CD4-positive, alpha-beta T cell treated with Interleukin-15 for 1 hour (primary cell): ENCODE data around the gene PLP2.
A peak's percentile ranks its signal among the peaks of the same experiment; 100 is the strongest.
"Not testable (repeated sequence)": the region's sequence is repeated elsewhere in the genome, so short reads cannot be mapped to it uniquely, and the experiment has no call there.

Experiments
- DNase-seq: peaks from one replicate; pipeline ENCODE4 v3.0.0-alpha.2; 2020

Gene PLP2, protein sequence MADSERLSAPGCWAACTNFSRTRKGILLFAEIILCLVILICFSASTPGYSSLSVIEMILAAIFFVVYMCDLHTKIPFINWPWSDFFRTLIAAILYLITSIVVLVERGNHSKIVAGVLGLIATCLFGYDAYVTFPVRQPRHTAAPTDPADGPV

DNA sequence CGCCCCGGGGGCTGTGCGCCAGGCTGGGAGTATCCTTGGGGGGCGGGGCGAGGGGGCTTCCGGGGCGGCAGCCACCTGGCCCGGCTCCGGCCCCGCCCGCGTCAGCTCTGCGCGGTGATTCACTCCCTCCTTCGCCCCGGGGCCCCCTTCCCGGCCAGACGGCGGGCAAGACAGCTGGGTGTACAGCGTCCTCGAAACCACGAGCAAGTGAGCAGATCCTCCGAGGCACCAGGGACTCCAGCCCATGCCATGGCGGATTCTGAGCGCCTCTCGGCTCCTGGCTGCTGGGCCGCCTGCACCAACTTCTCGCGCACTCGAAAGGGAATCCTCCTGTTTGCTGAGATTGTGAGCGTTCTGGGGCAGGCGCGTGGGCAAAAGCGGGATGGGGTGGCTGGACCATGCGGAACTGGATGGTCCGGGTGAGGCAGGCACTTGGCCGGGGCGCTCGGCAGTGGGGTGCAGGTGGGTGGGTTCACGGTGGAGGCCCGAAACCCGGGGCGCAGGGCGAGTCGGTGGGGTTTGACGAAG lies at the start of gene PLP2:
Gene PLP2 (plus strand): TSS at position 147 of the 528 bp plus-strand sequence. CDS start 103 bp downstream, at position 250.
- peak; percentile 72 for DNase-seq

DNA sequence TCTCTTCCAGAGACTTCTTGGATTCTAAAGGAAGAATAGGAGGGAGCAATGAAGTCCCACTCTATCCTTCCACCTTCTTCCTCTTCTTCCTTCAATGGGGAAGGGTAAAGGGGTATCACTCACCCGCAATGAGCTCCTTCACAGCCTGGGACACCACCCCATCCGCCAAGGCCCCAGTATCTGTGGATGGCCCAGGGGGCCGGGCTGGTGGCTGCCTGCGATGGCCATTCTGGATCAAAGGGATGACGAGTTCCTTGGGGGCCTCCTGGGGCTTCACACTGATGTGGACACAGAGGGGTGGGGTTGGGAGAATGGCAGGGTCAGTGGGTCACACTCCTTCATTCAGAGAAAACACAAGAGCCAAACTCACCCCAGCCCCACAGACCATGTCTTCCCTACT lies 49.2 kb upstream of the PLP2 start:
- no peak for DNase-seq

DNA sequence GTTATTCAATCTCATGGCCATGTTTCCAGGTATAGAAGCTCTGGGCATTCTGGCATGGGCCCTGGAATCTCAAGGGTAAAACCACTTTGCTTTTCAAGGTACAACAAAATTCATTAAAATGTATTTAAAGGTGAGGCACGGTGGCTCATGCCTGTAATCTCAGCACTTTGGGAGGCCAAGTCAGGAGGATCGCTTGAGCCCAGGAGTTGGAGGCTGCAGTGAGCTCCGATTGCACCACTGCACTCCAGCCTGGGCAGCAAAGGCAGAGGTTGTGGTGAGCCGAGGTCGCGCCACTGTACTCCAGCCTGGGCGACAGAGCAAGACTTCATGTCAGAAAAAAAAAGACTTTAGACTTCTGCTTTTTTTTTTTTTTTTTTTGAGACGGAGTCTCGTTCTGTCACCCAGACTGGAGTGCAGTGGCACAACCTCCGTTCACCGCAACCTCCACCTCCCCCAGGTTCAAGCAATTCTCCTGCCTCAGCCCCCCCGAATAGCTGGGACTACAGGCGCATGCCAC lies 43.9 kb upstream of the PLP2 start:
- DNase-seq: not testable (repeated sequence)

DNA sequence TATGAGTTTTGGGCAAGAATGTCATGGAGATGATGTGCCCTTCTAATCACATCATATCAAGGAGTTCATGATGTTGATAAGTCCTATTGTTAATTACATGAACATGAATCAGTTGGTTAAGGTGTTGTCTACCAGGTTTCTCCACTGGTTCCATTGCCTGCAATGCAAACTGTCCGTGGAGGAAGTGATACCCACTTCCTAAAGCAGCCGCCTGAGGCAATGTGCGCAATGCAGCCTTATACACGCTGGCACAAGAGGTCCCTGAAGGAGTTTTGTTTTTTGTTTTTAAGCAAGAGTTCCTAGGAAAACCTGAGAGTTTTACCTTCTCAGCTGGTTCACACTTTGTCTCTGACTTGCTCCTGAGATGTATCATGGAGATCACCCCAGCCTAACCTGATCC lies 42.3 kb upstream of the PLP2 start:
- DNase-seq: no peak

DNA sequence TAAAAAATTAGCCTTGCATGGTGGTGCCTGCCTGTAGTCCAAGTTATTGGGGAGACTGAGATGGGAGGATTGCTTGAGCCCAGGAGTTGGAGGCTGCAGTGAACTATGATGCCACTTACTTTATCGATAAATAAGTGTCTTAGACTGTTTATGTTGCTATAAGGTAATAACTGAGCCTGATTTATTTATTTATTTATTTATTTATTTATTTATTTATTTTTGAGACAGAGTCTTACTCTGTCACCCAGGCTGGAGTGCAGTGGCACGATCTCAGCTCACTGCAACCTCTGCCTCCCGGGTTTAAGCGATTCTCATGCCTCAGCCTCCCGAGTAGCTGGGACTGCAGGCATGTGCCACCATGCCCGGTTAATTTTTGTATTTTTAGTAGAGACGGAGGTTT lies 39.4 kb upstream of the PLP2 start:
- not testable (repeated sequence) for DNase-seq

DNA sequence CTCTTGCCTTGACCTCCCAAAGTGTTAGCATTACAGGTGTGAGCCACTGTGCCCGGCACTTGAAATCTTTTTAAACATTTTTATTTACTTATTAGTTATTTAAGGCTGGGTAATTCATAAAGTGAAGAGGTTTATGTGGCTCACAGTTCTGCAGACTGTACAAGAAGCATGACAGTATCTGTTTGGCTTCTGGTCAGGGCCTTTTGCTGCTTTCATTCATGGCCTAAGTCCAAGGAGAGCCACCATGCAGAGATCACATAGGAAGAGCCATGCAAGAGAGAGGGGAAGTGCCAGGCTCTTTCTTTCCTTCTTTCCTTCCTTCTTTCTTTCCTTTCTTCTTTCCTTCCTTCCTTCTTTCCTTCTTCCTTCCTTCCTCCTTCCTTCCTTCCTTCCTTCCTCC lies 37.9 kb upstream of the PLP2 start:
- DNase-seq: no peak

DNA sequence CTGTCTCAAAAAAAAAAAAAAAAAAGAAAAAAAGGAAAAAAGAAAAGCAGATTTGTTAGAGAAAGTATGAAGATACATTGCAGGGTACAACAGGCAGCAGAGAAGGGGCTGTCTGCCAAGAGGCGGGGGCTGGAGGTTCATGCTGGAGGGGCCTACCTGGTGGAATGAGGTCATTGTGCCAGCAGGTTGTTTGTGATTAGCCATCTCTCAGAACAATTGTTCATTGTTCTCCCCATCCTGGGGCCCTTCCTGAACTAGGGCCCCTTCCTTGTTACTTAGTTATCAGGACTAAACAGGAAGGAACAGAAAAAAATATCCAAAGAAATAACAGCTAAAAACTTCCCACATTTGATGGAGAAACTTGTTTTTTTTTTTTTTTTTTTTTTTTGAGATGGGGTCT lies 34.2 kb upstream of the PLP2 start:
- DNase-seq: no peak

DNA sequence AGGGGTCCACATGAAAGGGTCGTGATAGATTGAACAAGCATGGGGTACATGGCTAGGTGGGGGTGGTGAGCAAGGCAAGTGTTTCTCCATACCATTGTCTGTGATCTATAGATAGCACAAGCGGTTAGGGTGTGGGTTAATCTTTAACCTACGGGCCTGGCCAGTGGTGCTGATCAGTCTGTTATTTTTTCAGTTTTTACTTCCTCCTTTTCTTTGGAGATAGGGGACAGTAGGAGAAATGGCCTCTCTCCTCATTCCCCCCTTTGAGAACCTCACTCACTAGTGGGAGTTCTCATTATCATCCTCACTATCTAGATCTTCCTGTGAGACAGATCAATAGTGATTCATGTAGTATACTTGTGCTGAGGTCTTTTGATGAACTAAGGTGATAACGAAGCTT lies 32.0 kb upstream of the PLP2 start:
- DNase-seq: no peak

DNA sequence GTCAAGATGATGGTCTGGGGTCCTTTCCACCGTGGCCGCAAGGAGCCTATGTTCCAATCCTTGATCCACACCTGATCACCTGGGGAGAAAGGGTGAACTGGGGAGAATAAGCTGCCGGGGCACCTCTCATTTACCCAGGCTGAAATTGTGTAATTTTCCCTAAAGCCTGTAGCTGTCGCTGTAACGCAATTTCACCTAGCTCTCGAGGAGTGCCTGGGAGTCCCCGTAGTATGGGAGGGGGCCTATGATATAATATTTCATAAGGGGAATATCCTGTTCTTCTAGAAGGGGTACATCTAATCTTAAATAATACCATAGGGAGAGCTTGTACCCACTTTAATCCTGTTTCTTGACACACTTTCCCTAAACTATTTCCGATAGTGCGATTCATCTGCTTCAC lies 29.4 kb upstream of the PLP2 start:
- not testable (repeated sequence) for DNase-seq

DNA sequence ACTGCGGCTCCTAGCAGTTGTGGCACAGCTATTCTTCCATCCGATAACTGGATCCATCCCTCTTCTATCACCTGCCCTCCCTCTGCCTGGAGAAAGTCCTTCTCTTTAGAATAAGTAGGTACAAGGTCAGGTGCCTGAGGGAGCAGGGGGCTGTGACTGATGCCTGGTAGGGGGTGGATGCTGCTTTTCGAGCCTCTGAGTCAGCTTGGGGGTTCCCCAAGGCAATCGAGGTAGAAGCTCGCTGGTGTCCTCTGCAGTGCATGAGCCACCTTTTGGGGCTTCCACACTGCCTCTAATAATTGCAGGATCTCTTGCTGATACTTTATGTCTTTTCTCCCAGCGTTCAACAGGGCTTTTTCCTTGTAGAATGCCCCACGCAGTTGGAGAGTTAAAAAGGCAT lies 28.5 kb upstream of the PLP2 start:
- not testable (repeated sequence) for DNase-seq

DNA sequence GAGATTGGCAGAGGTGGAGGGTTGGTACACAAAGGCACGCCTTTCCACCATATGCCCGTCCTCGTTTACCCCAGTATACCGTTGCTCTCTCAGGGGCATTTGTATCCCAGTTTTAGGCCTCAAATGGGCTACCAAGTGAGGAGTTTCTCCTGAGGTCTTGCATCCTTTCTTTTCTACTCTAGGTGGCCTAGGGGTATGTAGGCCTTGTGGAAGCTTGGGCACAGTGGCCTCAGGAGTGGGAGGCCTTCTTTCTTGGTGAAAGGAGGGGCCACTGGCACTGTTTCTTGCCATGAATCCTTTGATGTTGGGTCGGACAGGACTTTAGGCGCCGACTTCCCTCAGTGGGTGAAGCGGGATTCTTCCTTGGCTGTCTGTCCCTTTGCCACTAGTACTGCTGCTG lies 24.4 kb upstream of the PLP2 start:
- no peak for DNase-seq

DNA sequence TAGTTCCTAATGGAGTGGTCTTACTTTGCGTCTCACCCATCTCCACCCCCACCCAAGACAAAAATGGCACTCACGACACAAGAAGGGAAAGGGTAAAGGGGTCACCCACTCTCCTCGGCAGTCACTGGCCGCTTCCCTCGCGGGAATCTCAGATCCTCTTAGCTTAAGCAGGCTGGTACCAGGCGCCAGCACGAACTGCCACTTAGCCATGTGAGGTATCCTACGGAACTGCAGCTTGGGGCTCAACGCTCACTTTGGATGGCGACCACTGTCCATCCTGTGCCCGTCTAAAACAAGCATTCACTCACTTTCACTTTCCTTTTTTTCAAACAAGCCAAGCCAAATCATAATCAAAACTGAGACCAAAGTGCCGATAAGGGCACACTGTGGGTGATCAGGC lies 23.8 kb upstream of the PLP2 start:
- no peak for DNase-seq

DNA sequence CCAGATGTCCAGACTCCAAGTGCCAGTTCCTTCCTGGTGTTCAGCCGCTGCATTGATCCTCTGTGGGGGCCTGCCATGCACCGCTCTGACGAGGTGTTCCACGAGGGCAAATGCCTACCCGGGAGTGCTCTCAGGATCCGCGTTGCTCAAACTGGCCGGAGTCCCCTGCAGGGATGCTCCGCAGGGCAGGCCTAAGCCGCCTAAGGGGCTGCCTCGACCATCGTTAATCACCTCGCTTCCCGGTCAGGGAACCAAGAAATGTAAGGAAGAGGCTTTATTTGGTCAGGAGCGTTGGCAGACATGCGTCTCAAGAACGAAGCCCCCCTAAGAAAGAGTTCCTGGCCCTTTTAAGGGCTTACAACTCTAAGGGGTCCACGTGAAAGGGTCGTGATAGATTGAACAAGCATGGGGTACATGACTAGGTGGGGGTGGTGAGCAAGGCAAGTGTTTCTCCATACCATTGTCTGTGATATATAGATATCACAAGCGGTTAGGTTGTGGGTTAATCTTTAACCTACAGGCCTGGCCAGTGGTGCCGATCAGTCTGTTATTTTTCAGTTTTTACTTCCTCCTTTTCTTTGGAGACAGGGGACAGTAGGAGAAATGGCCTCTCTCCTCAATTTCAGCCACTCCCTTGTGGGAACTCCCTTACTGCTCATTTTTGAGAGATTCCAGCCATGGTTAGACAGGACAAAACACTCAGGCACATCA lies 23.2 kb upstream of the PLP2 start:
- DNase-seq: not testable (repeated sequence)

DNA sequence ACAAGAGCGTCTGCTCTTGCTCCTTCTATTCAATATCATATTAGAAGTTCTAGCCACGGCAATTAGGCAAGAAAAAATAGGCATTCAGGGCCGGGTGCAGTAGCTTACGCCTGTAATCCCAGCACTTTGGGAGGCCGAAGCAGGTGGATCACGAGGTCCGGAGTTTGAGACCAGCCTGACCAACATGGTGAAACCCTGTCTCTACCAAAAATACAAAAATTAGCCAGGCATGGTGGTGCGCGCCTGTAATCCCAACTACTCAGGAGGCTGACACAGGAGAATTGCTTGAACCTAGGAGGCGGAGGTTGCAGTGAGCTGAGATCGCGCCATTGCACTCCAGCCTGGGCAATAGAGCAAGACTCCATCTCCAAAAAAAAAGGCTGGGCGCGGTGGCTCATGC lies 22.4 kb upstream of the PLP2 start:
- not testable (repeated sequence) for DNase-seq

DNA sequence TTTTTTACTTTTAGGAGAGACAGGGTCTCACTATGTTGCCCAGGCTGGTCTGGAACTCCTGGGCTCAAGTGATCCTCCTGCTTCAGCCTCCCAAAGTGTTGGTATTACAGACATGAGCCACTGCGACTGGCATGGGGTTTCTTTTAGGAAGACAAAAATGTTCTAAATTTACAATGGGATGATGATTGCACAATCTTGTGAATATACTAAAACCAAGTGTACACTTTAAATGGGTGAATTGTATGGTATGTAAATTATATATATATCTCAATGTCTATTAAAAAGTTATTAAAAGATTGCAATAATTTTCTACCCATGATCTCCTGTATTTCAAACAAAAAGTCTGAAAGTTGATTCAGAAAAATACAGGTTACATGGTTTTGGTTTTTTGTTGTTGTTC lies 18.2 kb upstream of the PLP2 start:
- DNase-seq: no peak

DNA sequence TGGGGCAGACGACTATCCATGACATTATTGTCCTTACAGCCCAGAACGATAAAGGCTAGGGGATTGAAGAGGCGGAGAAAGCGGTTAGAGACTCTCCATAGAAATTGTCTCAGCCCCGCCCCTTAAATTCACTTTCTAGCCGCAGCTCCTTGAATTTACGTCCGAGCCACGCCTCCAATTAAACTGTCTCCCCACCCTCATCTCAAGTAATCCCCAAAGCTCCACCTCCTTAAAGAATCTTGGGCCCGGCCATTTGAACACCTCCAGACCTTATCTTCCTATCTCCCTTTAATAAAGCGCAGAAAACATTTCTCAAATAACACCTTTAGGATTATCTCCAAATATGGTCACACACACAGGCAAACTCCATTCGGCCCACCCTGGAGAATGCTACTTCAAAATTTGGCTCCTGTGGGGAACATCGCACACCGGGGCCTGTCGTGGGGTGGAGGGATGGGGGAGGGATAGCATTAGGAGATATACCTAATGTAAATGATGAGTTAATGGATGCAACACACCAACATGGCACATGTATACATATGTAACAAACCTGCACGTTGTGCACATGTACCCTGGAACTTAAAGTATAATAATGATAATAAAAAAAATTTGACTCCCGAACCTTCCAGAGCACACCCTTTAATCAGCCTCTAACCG lies 16.3 kb upstream of the PLP2 start:
- DNase-seq: peak; percentile 36

DNA sequence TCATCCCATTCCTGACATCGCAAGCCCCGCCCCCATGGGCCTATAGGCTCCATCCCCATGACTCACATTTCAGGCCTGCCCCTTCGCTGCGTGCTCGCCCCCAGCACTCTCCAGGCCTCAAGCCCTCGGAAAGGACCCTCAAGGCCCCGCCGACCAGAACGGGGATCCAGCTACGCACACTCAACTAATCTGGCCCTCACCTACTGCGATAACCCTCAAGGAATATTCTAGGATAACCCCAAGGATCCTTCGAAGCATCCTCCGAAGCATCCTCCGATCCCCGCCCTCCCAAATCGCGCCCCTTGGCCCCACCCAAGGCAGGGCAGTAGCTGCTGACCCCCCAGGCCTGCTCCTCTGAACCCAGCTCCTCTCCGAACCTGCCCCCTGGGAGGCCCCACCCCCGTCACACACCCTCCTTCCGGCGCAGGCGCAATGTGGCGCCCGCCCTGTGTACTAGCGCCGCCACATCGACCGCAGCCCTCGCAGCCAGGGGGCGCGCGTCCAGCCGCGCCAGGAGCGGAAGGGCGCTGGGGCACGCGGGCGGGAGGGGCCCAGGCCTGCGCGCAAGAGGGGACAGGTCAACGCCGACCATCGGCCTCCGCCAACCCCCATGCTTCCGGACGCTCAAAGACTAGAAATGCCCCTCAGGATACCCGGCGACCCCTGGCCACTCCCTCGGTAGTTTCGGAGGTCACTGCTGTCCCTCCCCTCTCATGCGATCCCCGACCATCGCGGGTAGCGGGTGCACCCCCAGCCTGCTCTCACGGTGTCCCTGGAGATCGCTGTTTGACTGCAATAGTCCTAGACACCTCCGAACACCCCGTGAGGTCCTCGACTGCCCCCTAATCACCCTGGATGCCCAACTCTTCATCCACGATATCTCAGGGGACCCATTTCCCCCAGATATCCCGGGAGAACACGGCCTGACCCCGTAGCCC lies 15.5 kb upstream of the PLP2 start:
- DNase-seq: peak; percentile 89

DNA sequence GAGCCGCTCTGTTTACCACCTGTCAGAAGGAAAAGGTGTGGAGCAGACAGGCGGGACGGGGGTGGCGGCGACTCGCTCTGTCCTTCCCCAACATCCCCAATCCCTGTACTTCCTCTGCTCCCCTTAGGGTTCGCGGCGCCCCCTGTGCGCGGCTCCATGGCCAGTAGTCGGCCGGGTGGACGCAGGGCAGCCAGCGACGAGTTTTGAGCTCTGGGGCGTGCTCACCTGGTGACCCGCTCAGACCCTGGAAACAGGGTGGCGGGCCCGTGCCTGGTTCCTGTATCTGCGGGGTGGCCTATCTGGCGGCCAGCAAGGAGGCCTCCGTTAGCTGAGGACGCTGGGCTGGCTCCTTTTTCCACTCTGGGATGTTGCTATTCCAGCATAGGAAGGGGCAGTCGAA lies 14.5 kb upstream of the PLP2 start:
- no peak for DNase-seq

DNA sequence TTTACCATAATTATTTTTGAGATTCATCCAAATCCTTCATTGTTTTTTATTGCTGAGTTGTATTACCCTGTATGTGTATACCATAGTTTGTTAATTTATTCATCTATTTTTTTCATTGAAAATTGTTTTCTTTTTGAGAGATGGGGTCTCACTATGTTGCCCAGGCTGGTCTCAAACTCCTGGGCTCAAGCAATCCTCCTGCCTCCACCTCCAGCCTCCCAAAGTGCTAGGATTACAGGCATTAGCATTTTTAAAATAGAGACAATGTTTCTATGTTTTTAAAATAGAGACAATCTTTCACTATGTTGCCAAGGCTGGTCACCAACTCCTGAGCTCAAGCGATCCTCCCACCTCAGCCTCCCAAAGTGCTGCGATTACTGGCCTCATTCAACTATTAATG lies 10.8 kb upstream of the PLP2 start:
- no peak for DNase-seq

DNA sequence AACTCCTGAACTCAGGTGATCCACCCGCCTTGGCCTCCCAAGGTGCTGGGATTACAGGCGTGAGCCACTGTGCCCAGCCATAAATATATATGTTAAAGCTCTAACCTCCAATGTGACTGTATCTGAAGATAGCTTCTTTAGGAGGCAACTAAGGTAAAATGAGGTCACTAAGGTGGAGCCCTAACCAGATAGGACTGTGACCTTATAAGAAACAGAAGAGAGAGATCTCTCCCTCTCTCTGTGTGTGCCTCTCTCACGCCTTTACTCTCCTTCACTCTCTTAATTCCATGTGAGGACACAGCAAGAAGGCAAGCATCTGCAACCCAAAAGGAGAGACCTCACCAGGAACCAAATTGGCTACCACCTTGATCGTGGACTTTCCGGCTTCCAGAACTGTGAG lies 10.1 kb upstream of the PLP2 start:
- no peak for DNase-seq

DNA sequence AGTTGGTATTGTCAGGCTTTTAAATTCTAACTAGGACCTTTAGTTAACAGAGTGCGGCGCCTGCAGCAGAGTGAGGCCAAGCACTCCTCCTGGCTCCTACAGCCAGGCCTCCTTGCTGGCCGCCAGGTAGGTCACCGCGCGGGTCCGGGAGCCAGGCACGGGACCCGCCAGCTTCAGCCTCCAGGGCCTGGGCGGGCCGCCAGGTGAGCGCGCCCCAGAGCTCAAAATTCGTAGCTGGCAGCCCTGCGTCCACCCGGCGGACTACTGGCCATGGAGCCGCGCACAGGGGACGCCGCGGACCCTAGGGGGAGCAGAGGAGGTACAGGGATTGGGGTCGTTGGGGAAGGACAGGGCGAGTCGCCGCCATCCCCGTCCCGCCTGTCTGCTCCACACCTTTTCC lies 9.1 kb upstream of the PLP2 start, which contains the start of gene MAGIX:
Gene MAGIX (plus strand): TSS at position 139 of the 400 bp plus-strand sequence. CDS start 132 bp downstream, at position 271.
- no peak for DNase-seq

DNA sequence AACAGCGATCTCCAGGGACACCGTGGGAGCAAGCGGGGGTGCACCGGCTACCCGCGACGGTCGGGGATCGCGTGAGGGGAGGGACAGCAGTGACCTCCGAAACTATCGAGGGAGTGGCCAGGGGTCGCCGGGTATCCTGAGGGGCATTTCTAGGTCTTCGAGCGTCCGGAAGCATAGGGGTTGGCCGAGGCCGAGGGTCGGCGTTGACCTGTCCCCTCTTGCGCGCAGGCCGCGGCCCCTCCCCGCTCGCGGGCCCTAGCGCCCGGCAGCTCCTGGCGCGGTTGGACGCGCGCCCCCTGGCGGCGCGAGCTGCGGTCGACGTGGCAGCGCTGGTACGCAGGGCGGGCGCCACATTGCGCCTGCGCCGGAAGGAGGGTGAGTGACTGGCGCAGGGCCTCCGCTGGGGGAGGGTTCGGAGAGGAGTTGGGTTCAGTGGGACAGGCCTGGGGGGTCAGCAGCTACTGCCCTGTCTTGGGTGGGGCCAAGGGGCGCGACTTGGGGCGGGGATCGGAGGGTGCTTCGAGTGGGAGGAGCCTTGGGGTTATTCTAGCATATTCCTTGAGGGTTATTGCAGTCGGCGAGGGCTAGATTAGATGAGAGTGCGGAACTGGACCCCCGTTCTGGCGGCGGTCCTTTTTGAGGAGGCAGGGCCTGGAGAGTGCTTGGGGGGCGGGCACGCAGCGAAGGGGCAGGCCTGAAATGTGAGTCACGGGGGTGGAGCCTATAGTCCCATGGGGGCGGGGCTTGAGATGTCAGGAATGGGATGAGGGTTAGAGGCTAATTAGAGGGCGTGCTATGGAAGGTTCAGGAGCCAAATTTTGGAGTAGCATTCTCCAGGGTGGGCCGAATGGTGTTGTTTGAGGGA lies 7.9 kb upstream of the PLP2 start:
- peak; percentile 87 for DNase-seq
